Measurements from ENCODE around the gene HSD3B2. TPM values are rescaled to one million over a fixed set of nuclear protein-coding genes. Genes with fewer than 3 reads are reported as not detected.

Gene HSD3B2
- total RNA-seq, 1 experiment from 2014 or later, result not detected

DNA sequence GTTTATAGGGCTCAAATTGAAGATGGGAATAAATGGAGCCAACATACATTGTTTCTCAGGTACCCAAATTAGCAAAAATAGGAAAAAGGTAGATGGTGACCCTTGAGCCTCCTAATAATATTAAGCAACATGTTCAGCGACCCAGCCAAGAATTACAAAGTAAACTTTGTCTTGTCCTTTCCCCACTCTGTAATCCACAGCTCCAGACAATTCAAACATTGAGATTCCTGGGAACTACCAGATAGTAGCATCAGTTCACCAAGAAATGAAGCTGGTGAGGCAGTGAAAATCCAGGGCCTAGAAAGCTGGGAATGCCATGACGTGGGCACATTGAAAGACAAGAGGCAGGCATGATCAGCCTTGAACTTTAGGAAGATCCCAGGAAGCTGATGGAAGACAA is 34.6 kb upstream of the HSD3B2 start:
- H3K27ac Mint-ChIP-seq, result no peak overlapping the region
- no peak overlapping the region for H3K23ac ChIP-seq (ENCODE audit: insufficient read length, low read depth, low read length)
- no peak for DNase-seq
- TF ChIP-seq, protein P1, sequence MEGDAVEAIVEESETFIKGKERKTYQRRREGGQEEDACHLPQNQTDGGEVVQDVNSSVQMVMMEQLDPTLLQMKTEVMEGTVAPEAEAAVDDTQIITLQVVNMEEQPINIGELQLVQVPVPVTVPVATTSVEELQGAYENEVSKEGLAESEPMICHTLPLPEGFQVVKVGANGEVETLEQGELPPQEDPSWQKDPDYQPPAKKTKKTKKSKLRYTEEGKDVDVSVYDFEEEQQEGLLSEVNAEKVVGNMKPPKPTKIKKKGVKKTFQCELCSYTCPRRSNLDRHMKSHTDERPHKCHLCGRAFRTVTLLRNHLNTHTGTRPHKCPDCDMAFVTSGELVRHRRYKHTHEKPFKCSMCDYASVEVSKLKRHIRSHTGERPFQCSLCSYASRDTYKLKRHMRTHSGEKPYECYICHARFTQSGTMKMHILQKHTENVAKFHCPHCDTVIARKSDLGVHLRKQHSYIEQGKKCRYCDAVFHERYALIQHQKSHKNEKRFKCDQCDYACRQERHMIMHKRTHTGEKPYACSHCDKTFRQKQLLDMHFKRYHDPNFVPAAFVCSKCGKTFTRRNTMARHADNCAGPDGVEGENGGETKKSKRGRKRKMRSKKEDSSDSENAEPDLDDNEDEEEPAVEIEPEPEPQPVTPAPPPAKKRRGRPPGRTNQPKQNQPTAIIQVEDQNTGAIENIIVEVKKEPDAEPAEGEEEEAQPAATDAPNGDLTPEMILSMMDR (conservative IDR thresholded peaks at IDR 0.05), result no peak
- H4K8ac ChIP-seq (replicated peaks; ENCODE audit: insufficient read length, low read depth, low read length), result no peak overlapping the region
- H2AFZ ChIP-seq (ENCODE audit: low read length), result no peak overlapping the region
- H4K91ac ChIP-seq (ENCODE audit: insufficient read length, low read depth, low read length), result no peak overlapping the region
- no peaks in the 10 kb centered on the region; the same call in 1 of the 2 replicates for H3K27me3 ChIP-seq (ENCODE audit: insufficient read depth, low read length)
- no peak overlapping the region for H4K5ac ChIP-seq (ENCODE audit: insufficient read length, low read depth, low read length)
- H3K79me1 ChIP-seq (ENCODE audit: insufficient read depth, low read depth, low read length, poor library complexity, severe bottlenecking), result no peaks in the 10 kb centered on the region
- no peak overlapping the region for H3K9ac ChIP-seq (ENCODE audit: extremely low read depth, insufficient read length, low read length)
- no peaks in the 10 kb centered on the region for H3K79me2 ChIP-seq (ENCODE audit: insufficient read depth, low read length)
- H4K20me1 ChIP-seq (ENCODE audit: control insufficient read depth, insufficient read depth, insufficient read length), result no peaks in the 10 kb centered on the region
- H3K36me3 Mint-ChIP-seq (ENCODE audit: insufficient read depth in 1 of 3, low read depth in 3 of 3), result no peaks in the 10 kb centered on the region
- H3K4me1 Mint-ChIP-seq, result no peaks in the 10 kb centered on the region
- no peak overlapping the region for H2BK5ac ChIP-seq (ENCODE audit: insufficient read length, low read length)
- H3K23me2 ChIP-seq (ENCODE audit: insufficient read length, low read depth, low read length, poor library complexity, severe bottlenecking), result no peaks in the 10 kb centered on the region
- no peak overlapping the region for H3K4me3 Mint-ChIP-seq
- H3K9me3 ChIP-seq (ENCODE audit: control insufficient read depth, low read depth, low read length), result no peaks in the 10 kb centered on the region
- peaks cover 0 to 7% of the 10 kb centered on the region in 2 experiments for H3K9me3 Mint-ChIP-seq
- WGBS (ENCODE audit: extremely low coverage, insufficient read length, low lambda C conversion rate), result no CpG with 5 or more reads among the region's 2 CpGs
- no peak overlapping the region for H3K14ac ChIP-seq (ENCODE audit: insufficient read depth, low read length)
- no peak overlapping the region for H2BK12ac ChIP-seq (ENCODE audit: insufficient read length, low read depth, low read length)
- no peak overlapping the region for H2BK120ac ChIP-seq (ENCODE audit: low read depth, low read length, poor library complexity, severe bottlenecking)
- no peak overlapping the region for H3K18ac ChIP-seq (ENCODE audit: insufficient read length, low read depth, low read length)
- no peak overlapping the region for H2BK20ac ChIP-seq (ENCODE audit: low read depth, low read length, poor library complexity, severe bottlenecking)
- no peak overlapping the region for H3K56ac ChIP-seq (ENCODE audit: insufficient read length, low read depth, low read length)
- no peak overlapping the region for H2BK15ac ChIP-seq (ENCODE audit: low read depth, low read length)
- H3K4me2 ChIP-seq (ENCODE audit: insufficient read depth, insufficient read length, low read length), result no peak overlapping the region
- H3K27ac ChIP-seq (ENCODE audit: insufficient read length, low read depth, low read length), result no peak overlapping the region
- no peak overlapping the region for H3K4ac ChIP-seq (ENCODE audit: low read depth, low read length)
- no peaks in the 10 kb centered on the region; the same call in 1 of the 2 replicates for H3K27me3 Mint-ChIP-seq (ENCODE audit: low read depth)
- H3K4me1 ChIP-seq (ENCODE audit: insufficient read depth, low read length), result no peaks in the 10 kb centered on the region; the same call in 1 of the 2 replicates
- H2AK5ac ChIP-seq (ENCODE audit: insufficient read length, low read length), result no peak overlapping the region
- H3T11ph ChIP-seq (ENCODE audit: low read length), result no peak overlapping the region
